GM12878 (cell line): ENCODE measurements around the gene ATP6V0D1. TPM values are rescaled to one million over a fixed set of nuclear protein-coding genes. Genes with fewer than 3 reads are reported as not detected.

ENCODE experiments used
- ATAC-seq: fragments of 200-7000 bp; cut with Tn5 transposase; 3 replicates; pipeline ENCODE4 v1.9.1; 2020; ENCODE audit warnings: mild to moderate bottlenecking, moderate library complexity
- BruUV-seq: library from RNA; stranded (reverse); fragments of 400-500 nt; replicated peaks from 2 replicates; lab custom pipeline; 2021; lab: Mats Ljungman, UMichigan
- CTCF ChIA-PET: fragments of 300-600 bp; sonication (Branson Sonifier 250); formaldehyde crosslinking; extraction: SDS; loops from one replicate; lab custom pipeline; 2021; ENCODE audit warnings: inconsistent platforms; lab: Yijun Ruan, JAX
- POLR2A ChIA-PET: fragments of 350-600 bp; formaldehyde crosslinking; extraction: SDS; loops from one replicate; lab custom pipeline; 2021; ENCODE audit warnings: inconsistent platforms; lab: Charles Lee
- RAD21 ChIA-PET: fragments of 300-600 bp; sonication (Branson Sonifier 250); formaldehyde crosslinking; loops from one replicate; lab custom pipeline; 2023; ENCODE audit warnings: antibody characterized with exemption; ENCODE audit not compliant: unreplicated experiment; lab: Charles Lee
- SMC1A ChIA-PET: fragments of 300-600 bp; sonication (Branson Sonifier 250); formaldehyde crosslinking; loops from one replicate; lab custom pipeline; 2023; ENCODE audit not compliant: unreplicated experiment, uncharacterized antibody; lab: Charles Lee
- DNase-seq: peaks from one replicate; pipeline ENCODE4 v3.0.0-alpha.2; 2011; ENCODE audit warnings: low read depth, low spot score
- FAIRE-seq: peaks from 3 replicates; lab custom pipeline; 2011; peaks lifted over from hg19 to GRCh38; lab: Jason Lieb, UNC
- H2AFZ ChIP-seq: 2 replicates; pipeline ENCODE4 v1.6.0; 2011; ENCODE audit warnings: low read depth, low read length, control low read depth; ENCODE audit not compliant: control insufficient read depth
- H3K27ac ChIP-seq: 2 replicates; pipeline ENCODE4 v1.5.1; 2011; ENCODE audit warnings: control low read depth; ENCODE audit not compliant: control insufficient read depth, insufficient read depth
- H3K27me3 ChIP-seq, 2 experiments: replicated peaks in 1 of 2; 2 replicates each; pipeline versions ENCODE4 v1.6.0 to v1.6.1; 2011; ENCODE audit warnings: low read length in 1 of 2; ENCODE audit not compliant: control insufficient read depth in 2 of 2, insufficient read depth in 2 of 2
- H3K36me3 ChIP-seq, 2 experiments: 2 replicates each; pipeline ENCODE4 v1.5.1; 2011; ENCODE audit warnings: low read length in 1 of 2; ENCODE audit not compliant: control insufficient read depth in 2 of 2, insufficient read depth in 2 of 2
- H3K4me1 ChIP-seq: 2 replicates; pipeline ENCODE4 v1.6.1; 2011; ENCODE audit warnings: mild to moderate bottlenecking, low read length, moderate library complexity, mixed read lengths; ENCODE audit not compliant: control insufficient read depth, insufficient read depth
- H3K4me2 ChIP-seq: 2 replicates; pipeline ENCODE4 v1.6.0; 2011; ENCODE audit warnings: control low read depth; ENCODE audit not compliant: control insufficient read depth, insufficient read depth
- H3K4me3 ChIP-seq: fragments of 200-600 bp; sonication (generic); 2 replicates; pipeline ENCODE4 v1.5.1; 2016
- H3K79me2 ChIP-seq: 2 replicates; pipeline ENCODE4 v1.6.0; 2011; ENCODE audit warnings: low read length; ENCODE audit not compliant: control insufficient read depth, insufficient read depth
- H3K9ac ChIP-seq: 2 replicates; pipeline ENCODE4 v1.8.0; 2011; ENCODE audit warnings: low read length, control low read depth, mixed read lengths; ENCODE audit not compliant: control insufficient read depth, insufficient read depth
- H3K9me3 ChIP-seq: replicated peaks from 3 replicates; pipeline ENCODE4 v1.5.1; 2011; ENCODE audit warnings: mild to moderate bottlenecking, low read length; ENCODE audit not compliant: control insufficient read depth, insufficient read depth
- H4K20me1 ChIP-seq: 2 replicates; pipeline ENCODE4 v1.6.0; 2011; ENCODE audit not compliant: control insufficient read depth, insufficient read depth
- ATF2 ChIP-seq: IDR thresholded peaks from 2 replicates; pipeline ENCODE4 v1.6.1; 2012; ENCODE audit warnings: low read length, inconsistent platforms
- BCLAF1 ChIP-seq: fragments of 450-650 bp; IDR thresholded peaks from 2 replicates; pipeline ENCODE4 v1.6.1; 2017; ENCODE audit warnings: antibody characterized with exemption, mild to moderate bottlenecking, moderate library complexity
- CBX5 ChIP-seq: sonication (generic); IDR thresholded peaks from 2 replicates; pipeline ENCODE4 v1.6.1; 2016; ENCODE audit warnings: low read depth, moderate library complexity, mild to moderate bottlenecking, inconsistent platforms
- CHD4 ChIP-seq: fragments of 200-600 bp; sonication (generic); IDR thresholded peaks from 2 replicates; pipeline ENCODE4 v1.6.1; 2016; ENCODE audit warnings: mild to moderate bottlenecking
- IRF5 ChIP-seq: fragments of 450-650 bp; IDR thresholded peaks from 2 replicates; pipeline ENCODE4 v1.6.1; 2017; ENCODE audit warnings: borderline replicate concordance
- NFIC ChIP-seq: IDR thresholded peaks from 2 replicates; pipeline ENCODE4 v1.6.1; 2012; ENCODE audit warnings: low read depth, mild to moderate bottlenecking, inconsistent platforms, low read length, moderate library complexity
- NFXL1 ChIP-seq: fragments of 450-650 bp; IDR thresholded peaks from 2 replicates; pipeline ENCODE4 v1.6.1; 2017; ENCODE audit warnings: antibody characterized with exemption, mild to moderate bottlenecking, borderline replicate concordance
- PAX5 ChIP-seq: IDR thresholded peaks from 2 replicates; pipeline ENCODE4 v1.6.1; 2011; ENCODE audit warnings: low read depth, low read length, borderline replicate concordance
- PAX8 ChIP-seq: fragments of 450-650 bp; IDR thresholded peaks from 2 replicates; pipeline ENCODE4 v1.6.1; 2017; ENCODE audit warnings: mild to moderate bottlenecking, moderate library complexity
- RELB ChIP-seq: fragments of 450-650 bp; IDR thresholded peaks from 2 replicates; pipeline ENCODE4 v1.6.1; 2017; ENCODE audit warnings: low read depth, mild to moderate bottlenecking, moderate library complexity
- RFX5 ChIP-seq: IDR thresholded peaks from 2 replicates; pipeline ENCODE4 v1.6.1; 2011; ENCODE audit warnings: low read depth, low read length, improper control_type of control experiment
- SMAD5 ChIP-seq: IDR thresholded peaks from 2 replicates; pipeline ENCODE4 v1.6.1; 2016; ENCODE audit warnings: antibody characterized with exemption, low read depth
- SPI1 ChIP-seq: IDR thresholded peaks from 2 replicates; pipeline ENCODE4 v1.6.1; 2011; ENCODE audit warnings: low read depth, mild to moderate bottlenecking, low read length, moderate library complexity, borderline replicate concordance; ENCODE audit not compliant: insufficient read depth
- SREBF1 ChIP-seq: IDR thresholded peaks from 2 replicates; pipeline ENCODE4 v1.6.1; 2012; ENCODE audit warnings: mild to moderate bottlenecking, low read length
- ZNF207 ChIP-seq: fragments of 450-650 bp; IDR thresholded peaks from 2 replicates; pipeline ENCODE4 v1.6.1; 2014; ENCODE audit warnings: antibody characterized with exemption, mild to moderate bottlenecking, borderline replicate concordance
- WGBS: methylation state at CpG from one replicate; pipeline ENCODE4 v1.1.6; 2016; ENCODE audit warnings: low lambda C conversion rate; ENCODE audit not compliant: insufficient replicate concordance, insufficient coverage; ENCODE audit errors: missing lambda C conversion rate; 5-methylcytosine and 5-hydroxymethylcytosine counted together
- in situ Hi-C: fragments of 300-500 bp; cut with MboI; formaldehyde crosslinking; loops from 9 replicates; pipeline ENCODE4 v1.14.3; 2018; ENCODE audit warnings: mixed read lengths
- intact Hi-C: fragments of 100-400 bp; cut with micrococcal nuclease; formaldehyde crosslinking; loops from one replicate; pipeline ENCODE4 v1.14.2; 2022; ENCODE audit not compliant: unreplicated experiment
- polyA plus RNA-seq, 11 experiments: library from polyadenylated mRNA; depleted of rRNA in 4 of 11; unstranded in 6 of 11; stranded (reverse) in 5 of 11; fragments of >200 nt; fragmentation: Nextera tagmentation in 4 of 11; fragmentation: Illumina TruSeq in 1 of 11; extraction: Ambion mirVana in 4 of 11; extraction: Trizol in 1 of 11; gene quantifications; 1 replicate in 1 of 11; 2 replicates in 10 of 11; pipeline versions ENCODE4 v1.2.1 to v1.2.3, GENCODE V29; 2011 to 2016; ENCODE audit warnings: inconsistent platforms in 2 of 11, missing spikeins in 2 of 11, low read depth in 1 of 11
- total RNA-seq, 4 experiments: library from RNA; depleted of rRNA in 3 of 4; stranded (reverse); fragments of >200 nt in 3 of 4; fragmentation: Illumina TruSeq in 1 of 4; extraction: Trizol in 1 of 4; gene quantifications; 2 replicates each; pipeline versions ENCODE4 v1.2.1 to v1.2.3, GENCODE V29; 2013 to 2021

ATP6V0D1 gene
- total and polyA plus RNA-seq, 10 of the 15 experiments (the other 5 are each of a cell fraction or from before 2014, with no cell fraction given), result 28.1 to 141 (median 70.3) TPM

- no peak for TF ChIP-seq ZNF207
- no peak for TF ChIP-seq CBX5
Measured at GRCh38 chr16:67441907-67442306, 39.0 kb downstream of the ATP6V0D1 start (continued).

- 94% methylated on average over 17 of the region's 17 CpGs for WGBS
- no peak overlapping the region for H3K9ac ChIP-seq
- intact Hi-C loops, result no loop called here
- no peaks in the 10 kb centered on the region for H3K27me3 ChIP-seq
- in situ Hi-C loops, result no loop called here
- ChIA-PET CTCF (interaction anchor here (1.0 to 7.7 kb wide), 2 partner anchors 15 to 25 kb away, joined by 3 to 84 read pairs; partner anchors contain the start of gene ZDHHC1), SMC1A (no interaction called here), RAD21 (no interaction called here), POLR2A (no interaction called here)
- no peak for ATAC-seq
- H3K4me3 ChIP-seq, result no peak overlapping the region
- no peak for DNase-seq
- no peak for FAIRE-seq
- no peak overlapping the region for H3K27ac ChIP-seq
- H3K9me3 ChIP-seq, result no peaks in the 10 kb centered on the region
- H3K79me2 ChIP-seq, result no peaks in the 10 kb centered on the region
- H3K4me2 ChIP-seq, result no peak overlapping the region
- 0 out of 2 replicates have a peak, but pooled peaks cover 4% of the 10 kb centered on the region for H4K20me1 ChIP-seq
- no peak overlapping the region for H2AFZ ChIP-seq
- BruUV-seq, result no TSS peak
- peaks cover 4 to 21% of the 10 kb centered on the region in 2 experiments for H3K36me3 ChIP-seq
- H3K4me1 ChIP-seq, result peaks cover 10% of the 10 kb centered on the region
- TF ChIP-seq NFXL1, result no peak
- TF ChIP-seq BCLAF1, result no peak
- no peak for TF ChIP-seq NFIC
- TF ChIP-seq SMAD5, result no peak
- no peak for TF ChIP-seq RFX5
- no peak for TF ChIP-seq SPI1
- TF ChIP-seq CHD4, result no peak
- no peak for TF ChIP-seq IRF5
- no peak for TF ChIP-seq SREBF1
- no peak for TF ChIP-seq RELB
- TF ChIP-seq PAX5, result no peak
- TF ChIP-seq ATF2, result no peak
- TF ChIP-seq PAX8, result no peak
Measured at GRCh38 chr16:67441271-67441753, 39.6 kb downstream of the ATP6V0D1 start.
